OCI-LY1 (cell line): Measurements from ENCODE around the gene C3orf70.

Experiments
- H2AFZ ChIP-seq: fragments of 200-600 bp; sonication (generic), shearing (Covaris generic); 2 replicates; pipeline ENCODE4 v1.6.0; 2014; ENCODE audit warnings: antibody characterized with exemption, mild to moderate bottlenecking, low read length
- H3F3A ChIP-seq: fragments of 200-600 bp; sonication (generic), shearing (Covaris generic); 2 replicates; pipeline ENCODE4 v1.6.0; 2014; ENCODE audit warnings: mild to moderate bottlenecking, antibody characterized with exemption, low read length, moderate library complexity; ENCODE audit not compliant: insufficient read depth
- H3K27ac ChIP-seq: fragments of 200-600 bp; sonication (generic); 2 replicates; pipeline ENCODE4 v1.5.1; 2014; ENCODE audit warnings: low read length, mixed run types, mild to moderate bottlenecking, low read depth; ENCODE audit not compliant: poor library complexity, severe bottlenecking
- H3K27me3 ChIP-seq: fragments of 200-600 bp; sonication (generic); 2 replicates; pipeline ENCODE4 v1.6.0; 2014; ENCODE audit warnings: antibody characterized with exemption, mild to moderate bottlenecking, low read length, moderate library complexity; ENCODE audit not compliant: insufficient read depth
- H3K36me3 ChIP-seq: fragments of 200-600 bp; sonication (generic); 2 replicates; pipeline ENCODE4 v1.6.1; 2014; ENCODE audit warnings: mild to moderate bottlenecking, antibody characterized with exemption, low read length, moderate library complexity, mixed read lengths; ENCODE audit not compliant: insufficient read depth
- H3K4me1 ChIP-seq: fragments of 200-600 bp; sonication (generic); 2 replicates; pipeline ENCODE4 v1.5.1; 2014; ENCODE audit warnings: mild to moderate bottlenecking, low read length, moderate library complexity; ENCODE audit not compliant: insufficient read depth, severe bottlenecking
- H3K4me2 ChIP-seq: fragments of 200-600 bp; sonication (generic), shearing (Covaris generic); 2 replicates; pipeline ENCODE4 v1.6.1; 2014; ENCODE audit warnings: low read length
- H3K4me3 ChIP-seq: fragments of 200-600 bp; sonication (generic); 2 replicates; pipeline ENCODE4 v1.5.1; 2014; ENCODE audit warnings: low read length, low read depth, mild to moderate bottlenecking, mixed read lengths; ENCODE audit not compliant: poor library complexity, severe bottlenecking
- H3K79me2 ChIP-seq: fragments of 200-600 bp; shearing (Covaris generic); 2 replicates; pipeline ENCODE4 v1.6.1; 2016; ENCODE audit warnings: mixed run types, low read length, mixed read lengths; ENCODE audit not compliant: insufficient read depth
- H3K9ac ChIP-seq: fragments of 200-600 bp; sonication (generic), shearing (Covaris generic); 2 replicates; pipeline ENCODE4 v1.6.1; 2014; ENCODE audit warnings: mild to moderate bottlenecking, low read length, mixed read lengths
- H3K9me2 ChIP-seq: fragments of 200-600 bp; sonication (generic), shearing (Covaris generic); 2 replicates; pipeline ENCODE4 v1.6.1; 2014; ENCODE audit warnings: low read depth, mild to moderate bottlenecking, low read length, mixed read lengths
- H3K9me3 ChIP-seq: fragments of 200-600 bp; shearing (Covaris generic); 2 replicates; pipeline ENCODE4 v1.6.1; 2014; ENCODE audit warnings: low read length, mixed read lengths
- H4K20me1 ChIP-seq: fragments of 200-600 bp; sonication (generic), shearing (Covaris generic); 2 replicates; pipeline ENCODE4 v1.6.0; 2016; ENCODE audit warnings: mild to moderate bottlenecking, low read length; ENCODE audit not compliant: insufficient read depth
- CTCF ChIP-seq: fragments of 200-600 bp; sonication (generic), shearing (Covaris generic); IDR thresholded peaks from 2 replicates; pipeline ENCODE4 v1.5.1; 2017; ENCODE audit warnings: mild to moderate bottlenecking, antibody characterized with exemption, low read length, moderate library complexity, mixed read lengths
- EZH2 ChIP-seq: fragments of 200-600 bp; sonication (generic), shearing (Covaris generic); IDR thresholded peaks from 2 replicates; pipeline ENCODE4 v1.8.0; 2017; ENCODE audit warnings: borderline replicate concordance, mixed run types, mild to moderate bottlenecking, antibody characterized with exemption, low read length, moderate library complexity, mixed read lengths

C3orf70 gene

DNA sequence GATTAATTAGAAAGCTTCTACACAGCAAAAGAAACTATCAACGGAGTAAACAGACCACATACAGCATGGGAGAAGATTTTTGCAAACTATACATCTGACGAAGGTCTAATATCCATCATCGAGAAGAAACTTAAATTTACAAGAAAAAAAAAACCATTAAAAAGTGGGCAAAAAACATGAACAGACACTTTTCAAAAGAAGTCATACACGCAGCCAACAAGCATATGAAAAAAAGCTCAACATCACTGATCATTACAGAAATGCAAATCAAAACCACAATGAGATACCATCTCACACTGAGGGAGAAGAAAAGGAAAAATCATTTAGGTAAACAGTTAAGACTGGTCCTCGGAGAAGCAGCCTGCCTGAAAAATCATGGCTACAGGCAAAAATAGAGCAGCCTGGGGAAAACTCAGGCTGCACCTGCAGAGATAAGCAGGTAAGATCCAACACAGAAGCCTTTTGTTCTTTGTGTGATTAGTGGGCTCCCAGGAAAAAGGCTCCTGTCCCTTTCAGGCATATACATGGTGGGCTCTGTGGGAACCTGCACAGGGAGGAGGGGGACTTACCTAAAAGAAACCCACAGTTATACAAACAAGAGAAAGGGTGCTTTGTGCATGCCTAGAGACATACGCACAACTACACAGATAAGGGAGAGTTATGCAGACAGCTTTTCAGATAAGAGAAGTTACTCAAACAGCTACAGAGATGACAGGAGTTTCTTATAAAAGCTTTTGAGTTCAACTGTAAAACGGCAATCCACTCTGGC lies 49.3 kb downstream of the C3orf70 start:
- Histone ChIP-seq H3K4me2 (no peak overlapping the region), H3K27ac (no peak overlapping the region), H3K4me3 (no peak overlapping the region), H3K4me1 (no peaks in the 10 kb centered on the region), H3K36me3 (no peaks in the 10 kb centered on the region), H3K9me2 (no peaks in the 10 kb centered on the region), H3K9me3 (peaks cover 6% of the 10 kb centered on the region; the same call in 1 of the 2 replicates), H3K9ac (no peak overlapping the region), H4K20me1 (no peaks in the 10 kb centered on the region), H3F3A (no peaks in the 10 kb centered on the region), H3K27me3 (no peaks in the 10 kb centered on the region), H2AFZ (no peak overlapping the region), H3K79me2 (no peaks in the 10 kb centered on the region)
- no peak for TF ChIP-seq EZH2
- no peak for TF ChIP-seq CTCF

DNA sequence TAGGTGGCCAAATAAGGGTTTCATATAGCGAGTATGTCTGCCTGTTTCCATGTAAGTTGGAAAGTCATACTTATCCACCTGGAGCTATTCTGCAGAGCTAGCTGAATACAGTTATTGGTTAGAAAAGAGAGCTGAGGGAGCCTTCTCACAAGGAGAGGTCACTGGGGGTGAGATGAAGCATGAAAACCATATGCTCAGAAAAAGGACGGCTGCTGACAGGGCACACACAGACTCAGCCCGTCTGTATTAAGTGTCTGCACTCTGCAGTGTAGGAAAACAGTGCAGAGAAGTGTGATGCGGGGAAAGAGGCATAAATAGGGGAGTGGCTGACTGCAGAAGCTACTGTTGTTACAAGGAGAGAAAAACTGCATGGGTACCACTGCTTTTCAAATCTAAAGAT lies 58.2 kb downstream of the C3orf70 start:
- Histone ChIP-seq H3K79me2 (no peaks in the 10 kb centered on the region), H3K27ac (no peak overlapping the region), H3K9me2 (no peaks in the 10 kb centered on the region), H3F3A (no peaks in the 10 kb centered on the region), H2AFZ (no peak overlapping the region), H3K36me3 (no peaks in the 10 kb centered on the region), H3K4me2 (no peak overlapping the region), H3K4me1 (no peaks in the 10 kb centered on the region), H4K20me1 (no peaks in the 10 kb centered on the region), H3K9me3 (no peaks in the 10 kb centered on the region), H3K4me3 (no peak overlapping the region), H3K27me3 (no peaks in the 10 kb centered on the region; the same call in 1 of the 2 replicates), H3K9ac (no peak overlapping the region)
- TF ChIP-seq CTCF (no peak), EZH2 (no peak)

- no peaks in the 10 kb centered on the region for H3K79me2 ChIP-seq
- H3F3A ChIP-seq = no peaks in the 10 kb centered on the region
- no peaks in the 10 kb centered on the region for H3K9me3 ChIP-seq
- H2AFZ ChIP-seq = no peak overlapping the region
- no peak overlapping the region for H3K9ac ChIP-seq
- no peaks in the 10 kb centered on the region for H4K20me1 ChIP-seq
- no peaks in the 10 kb centered on the region for H3K4me1 ChIP-seq
- H3K4me3 ChIP-seq = no peak overlapping the region
- H3K27me3 ChIP-seq = no peaks in the 10 kb centered on the region; the same call in 1 of the 2 replicates
- no peak overlapping the region for H3K27ac ChIP-seq
- H3K9me2 ChIP-seq = no peaks in the 10 kb centered on the region
- no peak for TF ChIP-seq EZH2
- no peak for TF ChIP-seq CTCF
- H3K36me3 ChIP-seq = no peaks in the 10 kb centered on the region
- H3K4me2 ChIP-seq = no peak overlapping the region
Observed at GRCh38 chr3:185093116-185093515, 59.7 kb downstream of the C3orf70 start.
